ENCODE data around the gene MYO5B.

- TF ChIP-seq CTCF (conservative IDR thresholded peaks at IDR 0.05; ENCODE audit: low read length) (no peak), EZH2phosphoT487 (IDR thresholded peaks at IDR 0.05; ENCODE audit: borderline replicate concordance, low read depth, low read length) (no peak)
These were observed 149.8 kb downstream of the MYO5B start for GRCh38 chr18:50045126-50045525.
